GM18502 (cell line): ENCODE results near the gene PDE10A.

ENCODE experiments used
- ATAC-seq: cut with Tn5 transposase; IDR thresholded peaks from one replicate; pipeline ENCODE4 v1.9.1; 2021; ENCODE audit warnings: mild to moderate bottlenecking; ENCODE audit not compliant: unreplicated experiment, poor library complexity

PDE10A gene

GRCh38 chr6:165679326-165679725 lies 16.3 kb upstream of the PDE10A start:
- ATAC-seq, result no peak

DNA sequence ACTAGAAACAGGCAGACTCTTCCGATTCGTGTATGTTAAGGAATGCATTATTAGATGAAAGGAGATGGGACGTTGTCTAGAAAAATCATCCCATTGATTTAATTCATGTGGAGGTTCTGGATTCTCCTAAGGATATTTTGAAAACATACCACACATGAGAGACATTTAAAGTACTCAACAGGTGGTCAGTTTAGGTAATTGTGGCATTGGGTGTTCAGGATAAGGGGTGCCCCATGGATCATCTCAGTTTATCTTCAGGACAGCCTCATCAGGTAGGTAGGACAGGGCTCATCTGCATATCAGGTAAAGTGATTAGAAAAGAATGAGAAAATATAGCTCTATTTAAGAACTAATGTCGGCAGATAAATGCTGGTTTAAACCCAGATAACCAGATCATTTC lies 15.9 kb upstream of the PDE10A start:
- no peak for ATAC-seq

DNA sequence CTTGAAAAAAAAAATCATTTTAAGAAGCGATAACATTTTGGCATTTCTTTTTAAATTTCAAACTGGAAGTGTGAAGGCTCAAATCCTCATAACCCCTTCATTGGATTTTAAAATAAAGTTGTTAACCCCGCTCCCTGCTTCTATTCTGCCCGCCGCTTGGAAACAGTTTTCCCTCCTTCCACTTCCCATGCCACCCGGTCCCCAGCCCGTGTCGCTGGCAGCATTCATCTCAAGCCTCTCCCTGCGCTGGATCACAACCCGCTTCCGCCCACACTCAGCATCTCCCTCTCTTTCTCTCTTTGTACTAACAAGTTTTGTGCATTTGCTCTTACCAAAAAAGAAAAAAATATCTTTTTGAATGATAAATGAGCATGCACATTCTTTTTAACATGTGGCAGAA lies 15.4 kb upstream of the PDE10A start:
- ATAC-seq, result no peak

- no peak for ATAC-seq
These were observed 14.1 kb upstream of the PDE10A start for GRCh38 chr6:165677091-165677490.

GRCh38 chr6:165676435-165677068 lies 13.5 kb upstream of the PDE10A start:
- ATAC-seq, result no peak

DNA sequence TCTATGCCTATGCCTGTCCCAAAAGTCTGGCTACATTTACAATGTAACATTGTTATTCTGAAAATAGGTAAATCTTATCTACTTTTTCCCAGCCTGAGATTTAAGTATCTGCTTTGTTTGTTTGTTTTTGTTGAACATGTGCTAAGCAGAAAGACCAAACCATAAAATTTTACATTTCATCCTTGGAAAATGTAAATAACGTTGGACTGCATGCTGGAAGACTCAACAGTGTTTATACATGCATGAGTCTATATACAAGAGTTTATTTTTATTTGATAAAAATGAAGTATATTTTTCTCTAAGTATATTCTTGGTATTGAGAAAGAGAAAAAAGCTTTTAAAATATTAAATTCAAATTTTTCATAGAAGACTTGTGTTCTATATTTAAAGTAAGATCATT lies 12.1 kb upstream of the PDE10A start:
- ATAC-seq, result no peak

GRCh38 chr6:165674155-165675029 lies 11.4 kb upstream of the PDE10A start:
- ATAC-seq, result no peak

DNA sequence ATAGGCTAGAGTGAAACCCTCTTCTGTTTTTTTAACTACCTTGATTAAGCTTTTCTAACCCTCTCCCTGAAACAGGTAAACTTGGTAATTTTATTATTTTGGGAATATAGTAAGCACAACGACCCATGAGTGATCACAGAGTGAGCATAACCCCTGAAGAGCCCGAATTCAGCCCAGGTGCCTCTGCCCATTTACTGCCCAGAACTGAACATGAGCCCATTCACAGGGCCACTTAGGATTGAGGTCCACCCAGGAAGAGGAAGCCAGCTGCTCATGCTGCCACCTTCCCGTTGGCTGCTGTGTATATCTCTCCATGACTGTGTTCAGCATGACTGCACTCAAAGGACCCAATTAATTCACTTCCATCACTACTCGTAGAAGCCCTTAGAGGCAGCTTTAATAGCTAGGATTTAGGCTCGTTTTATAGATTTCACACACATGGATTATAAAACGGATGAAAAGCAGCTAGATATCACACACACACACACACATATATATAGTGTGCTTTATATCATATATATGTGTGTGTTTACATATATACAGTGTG lies 8.3 kb upstream of the PDE10A start:
- no peak for ATAC-seq

DNA sequence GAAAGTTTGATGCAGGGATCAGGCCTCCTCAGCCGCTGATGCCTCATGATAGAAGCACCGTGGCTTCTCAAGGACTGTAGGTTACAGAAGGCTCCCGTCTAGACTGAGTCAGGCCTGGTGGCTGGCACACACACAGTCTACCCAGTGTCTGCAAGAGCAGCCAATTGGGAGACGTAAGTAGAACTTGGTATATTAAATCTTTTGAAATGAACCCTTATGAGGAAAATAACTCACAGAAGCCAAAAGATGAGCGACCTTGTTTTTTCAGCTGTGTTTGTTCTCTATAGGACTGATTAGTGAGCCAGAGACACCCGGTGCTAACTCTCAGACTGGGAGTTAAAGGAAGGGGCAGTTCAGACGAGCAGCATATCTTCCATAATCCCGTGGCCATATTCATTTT lies 5.9 kb upstream of the PDE10A start:
- no peak for ATAC-seq

DNA sequence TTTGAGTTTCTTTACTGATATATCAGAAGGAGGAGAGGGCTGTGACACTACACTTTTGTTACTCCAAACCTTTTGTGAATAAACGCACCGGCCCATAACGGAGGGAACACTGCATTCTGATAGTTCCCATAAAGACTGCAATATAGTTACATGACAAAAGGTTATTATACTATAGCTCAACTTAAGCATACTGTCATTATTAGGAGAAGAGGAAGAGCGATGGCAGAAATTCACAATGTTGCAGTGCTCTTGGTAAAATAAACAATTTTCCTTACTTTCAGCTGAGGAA lies 2.3 kb upstream of the PDE10A start:
- ATAC-seq, result no peak

DNA sequence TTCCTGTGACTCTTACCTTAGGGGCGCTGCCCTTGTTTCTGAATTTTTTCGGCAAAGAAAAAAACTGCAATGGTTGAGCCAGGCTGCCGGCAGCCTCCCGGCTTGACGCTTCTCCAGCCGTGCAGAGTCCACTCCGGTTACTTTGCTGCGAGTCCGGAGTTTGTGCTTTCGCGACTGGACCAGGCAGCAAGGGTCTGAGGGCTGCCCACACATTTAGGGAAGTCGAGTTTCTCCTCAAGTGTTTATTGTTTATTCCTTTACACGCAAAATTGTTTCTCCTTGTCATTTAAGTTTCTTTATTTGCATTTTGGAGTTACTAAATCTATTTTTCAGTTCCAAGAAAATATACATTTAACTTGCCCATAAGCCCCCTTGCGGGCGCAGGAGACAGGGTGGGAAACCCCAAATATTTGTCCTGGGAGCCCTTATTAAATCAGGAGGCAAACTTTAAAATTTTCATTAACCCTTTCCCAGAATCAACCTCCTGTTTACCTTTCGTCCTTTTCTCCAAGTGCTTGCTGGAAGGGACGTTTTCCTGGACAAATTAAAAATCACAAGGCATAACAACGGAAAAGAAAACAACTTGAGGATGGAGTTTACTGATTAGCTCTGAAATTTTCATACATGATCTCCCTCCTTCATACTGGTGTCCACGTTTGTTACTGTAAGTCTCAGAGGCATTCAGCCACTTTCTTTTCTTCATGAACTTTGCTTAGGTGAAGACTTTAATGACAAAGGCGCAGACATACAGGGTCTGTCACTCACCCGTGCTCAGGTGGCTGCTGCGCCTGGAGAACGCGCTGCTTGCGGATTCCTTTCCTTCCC lies 1.7 kb upstream of the PDE10A start:
- ATAC-seq, result no peak

DNA sequence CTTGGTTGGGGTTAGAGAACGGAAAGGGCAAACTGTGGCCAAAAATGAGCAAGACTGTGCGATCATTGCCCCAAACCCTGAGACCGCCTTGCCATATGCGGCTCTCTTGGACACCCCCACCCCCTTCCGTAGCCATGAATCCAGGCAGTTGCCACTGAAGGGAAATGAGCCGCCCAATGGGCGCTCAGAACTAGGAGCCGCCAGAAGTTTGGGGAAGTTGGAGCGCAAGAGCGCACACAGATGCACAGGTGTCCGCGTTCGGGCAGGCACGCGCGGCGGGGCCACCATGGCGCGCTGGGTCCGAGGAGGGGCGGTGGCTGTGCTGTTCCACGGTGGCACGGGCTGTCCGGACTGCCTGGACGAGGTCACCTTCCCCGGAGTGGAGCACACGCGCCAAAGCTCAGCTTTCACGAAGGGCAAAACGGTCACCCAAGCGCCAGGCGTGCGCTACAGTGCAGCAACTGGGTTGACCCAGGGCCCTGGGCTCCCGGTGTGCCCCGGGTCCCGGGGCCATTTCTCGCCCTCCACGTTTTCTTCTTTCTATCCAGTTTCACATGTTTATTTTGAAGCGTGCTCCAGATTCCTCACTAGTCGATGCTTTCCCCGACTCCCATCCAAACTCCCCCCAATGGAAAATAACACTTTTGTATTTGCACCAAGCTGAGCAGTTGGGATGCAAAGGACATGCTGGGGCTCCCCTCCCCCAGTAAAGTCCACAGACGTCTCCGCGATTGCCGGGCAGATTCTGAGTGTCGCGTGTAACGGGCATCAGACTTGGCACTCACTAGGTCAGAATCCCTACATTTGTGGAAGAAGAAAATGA lies 906 bp upstream of the PDE10A start:
- ATAC-seq, result no peak

DNA sequence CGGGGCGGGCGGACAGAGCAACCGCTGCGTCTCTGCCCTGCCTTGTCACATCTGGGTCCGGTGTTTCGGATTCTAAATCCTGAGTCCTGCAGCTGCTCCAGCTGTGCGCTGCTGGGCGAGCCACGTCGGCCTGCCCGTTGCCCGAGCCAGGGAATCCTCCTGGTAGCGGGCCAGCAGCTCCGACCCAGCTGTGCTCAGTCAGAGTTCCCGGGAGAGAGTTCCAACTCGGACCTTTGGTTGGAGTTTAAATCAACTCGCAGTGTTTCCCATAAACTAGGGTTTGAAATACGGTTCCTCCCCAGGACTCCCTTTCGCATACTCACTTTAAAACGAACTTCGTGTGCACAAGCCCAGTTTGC lies 315 bp upstream of the PDE10A start:
- ATAC-seq, result no peak

- no peak for ATAC-seq
These were observed 846 bp downstream of the PDE10A start for GRCh38 chr6:165662041-165662748.

DNA sequence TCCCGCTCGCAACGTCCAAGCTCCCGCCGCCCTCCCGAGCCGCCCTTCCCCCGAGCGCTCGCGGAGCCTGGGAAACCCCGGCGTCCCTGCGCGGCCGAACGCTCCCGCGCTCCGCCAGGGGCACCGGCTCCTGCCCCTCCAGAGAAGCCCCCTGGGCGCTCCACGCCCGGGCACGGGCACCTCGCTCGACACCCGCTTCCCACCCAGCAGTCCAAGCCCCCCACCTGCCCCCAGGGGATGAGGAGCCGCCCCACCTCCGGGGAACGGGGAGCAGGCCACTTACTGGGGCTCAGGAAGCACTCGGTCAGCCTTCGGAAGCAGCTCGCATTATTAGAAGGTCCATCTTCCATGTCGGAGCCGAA lies 1.4 kb downstream of the PDE10A start:
- no peak for ATAC-seq

DNA sequence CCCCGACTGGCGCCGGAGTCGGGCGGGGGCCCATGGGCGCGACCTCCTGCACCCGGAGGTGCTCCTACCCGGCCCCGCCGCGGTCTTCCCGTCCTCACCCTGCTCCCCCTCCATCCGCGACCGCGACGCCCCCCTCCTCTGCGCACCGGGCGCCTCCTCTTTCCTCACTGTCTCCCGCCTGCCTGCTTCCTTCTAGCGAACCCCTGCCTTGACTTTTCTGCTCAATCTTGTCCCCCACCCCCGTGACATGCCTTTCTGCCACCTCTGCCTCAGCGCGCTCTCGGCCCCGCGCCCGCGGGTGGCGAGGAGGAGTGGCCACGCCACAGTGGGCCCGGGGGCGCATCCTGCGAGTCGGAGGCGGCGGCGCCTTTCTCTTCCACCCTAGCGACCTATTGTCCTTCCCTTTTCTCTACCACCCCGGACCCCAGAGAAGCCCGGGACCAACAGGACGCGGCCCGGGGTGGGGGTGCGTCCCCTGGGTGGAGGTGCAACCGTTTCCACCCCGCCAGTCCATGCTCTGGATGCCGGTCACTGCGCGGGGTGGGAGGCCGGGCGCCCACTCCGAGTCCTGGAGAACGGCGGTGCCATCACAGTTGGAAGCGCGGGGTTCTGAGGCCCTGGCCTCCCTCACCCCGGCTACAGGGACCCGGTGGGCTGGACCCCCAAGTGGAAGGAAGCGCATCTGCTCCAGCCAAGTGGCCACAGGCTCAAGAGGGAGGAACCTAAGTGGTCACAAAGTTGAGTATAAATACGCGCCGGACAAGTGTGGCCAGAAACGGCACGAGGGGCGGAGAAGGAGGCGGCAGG lies 2.0 kb downstream of the PDE10A start:
- ATAC-seq, result no peak

GRCh38 chr6:165659945-165660856 lies 2.8 kb downstream of the PDE10A start:
- no peak for ATAC-seq
